Prostate gland (tissue), 2 donors: ENCODE measurements around the gene TMEM154.

ENCODE experiments used
- CTCF ChIP-seq, 4 experiments: fragments of 200-600 bp in 2 of 4; fragments of 450-650 bp in 2 of 4; sonication (generic) in 2 of 4; IDR thresholded peaks; 1 replicate in 3 of 4; 2 replicates in 1 of 4; pipeline ENCODE4 v1.5.1; 2016 to 2019; ENCODE audit warnings: antibody characterized with exemption in 4 of 4, mild to moderate bottlenecking in 2 of 4, moderate library complexity in 2 of 4
- POLR2A ChIP-seq: fragments of 450-650 bp; IDR thresholded peaks from one replicate; pipeline ENCODE4 v1.6.1; 2016; ENCODE audit warnings: antibody characterized with exemption, mild to moderate bottlenecking
- POLR2AphosphoS5 ChIP-seq: sonication (generic); formaldehyde crosslinking; IDR thresholded peaks from one replicate; pipeline ENCODE4 v1.6.1; 2017; ENCODE audit warnings: antibody characterized with exemption

DNA sequence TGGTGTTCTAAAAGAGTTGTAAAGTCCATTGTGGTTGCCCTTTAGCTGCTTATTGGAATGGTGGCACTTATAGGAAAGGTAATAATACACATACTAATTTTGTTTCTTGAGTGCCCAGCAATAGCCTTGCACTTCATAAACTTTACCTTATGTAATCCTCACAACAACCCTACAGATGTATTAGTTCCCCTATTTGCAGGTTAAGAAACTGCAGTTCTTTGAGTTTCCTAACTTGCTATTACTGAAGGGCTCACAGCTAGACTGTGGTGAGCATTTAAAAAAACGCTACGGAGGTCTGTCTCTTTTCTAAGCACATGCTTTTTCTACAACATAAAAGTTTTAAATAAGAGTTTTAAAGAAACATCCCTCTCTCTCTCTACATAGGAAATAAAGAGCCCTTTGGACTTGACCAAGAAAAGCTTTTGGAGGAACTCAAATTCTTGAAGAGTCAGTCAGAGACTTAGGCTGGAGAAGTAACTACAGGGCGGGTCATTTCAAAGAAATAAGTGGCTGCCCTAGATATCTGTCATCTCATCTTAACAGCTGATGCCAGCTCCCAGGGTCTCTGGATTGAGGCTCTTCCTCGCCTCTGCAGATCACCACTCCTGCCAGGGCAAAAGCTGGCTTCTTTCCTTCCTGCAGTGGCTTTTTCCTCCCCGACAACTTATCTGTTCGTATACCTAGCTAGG is 101.9 kb downstream of the TMEM154 start:
- no peak for TF ChIP-seq POLR2A
- TF ChIP-seq CTCF (IDR thresholded peaks at IDR 0.05) = no peak
- no peak for TF ChIP-seq POLR2AphosphoS5
